COLO668 (cell line): ENCODE data around the gene LARGE1.
"Not testable (repeated sequence)": the region's sequence is repeated elsewhere in the genome, so short reads cannot be mapped to it uniquely, and the experiment has no call there.

Experiments used
- DNase-seq: peaks from one replicate; lab custom pipeline; 2025; ENCODE audit not compliant: unreplicated experiment; lab: John Stamatoyannopoulos, UW

LARGE1 gene

DNA sequence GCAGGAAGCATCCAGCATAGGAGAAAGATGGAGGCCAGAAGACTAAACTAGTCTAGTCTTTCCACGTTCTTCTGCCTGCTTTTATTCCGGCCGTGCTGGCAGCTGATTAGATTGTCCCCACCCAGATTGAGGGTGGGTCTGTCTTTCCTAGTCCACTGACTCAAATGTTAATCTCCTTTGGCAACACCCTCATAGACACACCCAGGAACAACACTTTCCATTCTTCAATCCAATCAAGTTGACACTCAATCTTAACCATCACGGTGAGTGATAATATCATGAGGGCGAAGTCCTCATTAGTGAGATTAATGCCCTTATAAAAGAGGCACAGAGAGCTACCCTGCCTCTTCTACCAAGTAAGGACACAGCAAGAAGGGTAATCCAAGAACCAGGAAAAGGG lies 424.2 kb downstream of the LARGE1 start:
- no peak for DNase-seq

GRCh38 chr22:33493476-33494205 lies 426.6 kb downstream of the LARGE1 start:
- no peak for DNase-seq

GRCh38 chr22:33492210-33492651 lies 428.0 kb downstream of the LARGE1 start:
- no peak for DNase-seq

DNA sequence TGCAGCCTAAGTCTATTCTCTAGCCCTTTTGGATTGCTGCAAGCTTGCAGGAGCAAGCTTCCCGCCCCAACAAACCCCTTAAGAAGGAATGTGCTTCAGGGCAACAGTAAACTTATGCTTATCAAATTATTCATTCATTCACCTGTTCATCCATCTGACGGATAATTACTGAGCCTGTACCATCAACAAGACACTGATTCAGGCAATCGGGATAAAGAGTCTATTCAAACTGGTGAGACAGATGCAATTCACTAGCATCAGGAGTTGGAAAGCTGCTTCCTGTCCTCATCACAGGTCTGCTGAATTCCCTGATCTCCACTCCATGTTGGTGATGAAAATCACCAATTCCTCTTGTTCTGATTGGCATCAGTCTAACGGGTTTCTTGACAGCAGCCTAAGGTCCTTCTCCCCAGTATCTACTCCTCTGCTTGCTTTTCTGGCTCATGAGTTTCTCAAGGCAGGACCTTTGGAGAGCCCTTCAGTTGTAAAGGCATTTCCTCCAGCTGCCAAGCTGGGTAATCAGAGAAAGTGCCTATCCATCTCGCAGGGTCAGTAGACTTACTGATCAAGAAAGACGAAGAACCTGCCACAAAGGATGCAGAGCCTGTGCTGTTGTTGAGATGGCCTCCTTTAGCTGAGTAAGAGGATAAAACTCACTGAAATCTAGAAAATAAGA lies 433.1 kb downstream of the LARGE1 start:
- DNase-seq, result no peak

DNA sequence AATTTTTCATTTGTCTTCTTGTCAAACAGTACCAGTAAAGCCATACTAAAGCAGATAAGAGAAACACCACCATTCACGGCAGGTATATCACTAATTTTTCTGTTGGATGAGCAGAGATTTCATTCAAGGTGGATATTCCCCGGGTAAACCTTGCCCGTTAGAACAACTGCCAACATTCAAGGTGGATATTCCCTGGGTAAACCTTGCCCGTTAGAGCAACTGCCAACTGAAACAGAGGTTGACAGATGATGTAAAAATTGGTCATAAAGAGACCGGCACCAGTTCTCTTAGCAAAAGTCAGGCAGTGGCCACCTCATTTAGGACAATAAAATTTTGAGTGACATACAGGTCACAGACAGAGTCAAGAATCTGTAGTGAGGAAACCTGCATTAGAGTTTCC lies 438.7 kb downstream of the LARGE1 start:
- DNase-seq, result no peak

- DNase-seq, result no peak
Measured at GRCh38 chr22:33477120-33478111, 442.9 kb downstream of the LARGE1 start.

DNA sequence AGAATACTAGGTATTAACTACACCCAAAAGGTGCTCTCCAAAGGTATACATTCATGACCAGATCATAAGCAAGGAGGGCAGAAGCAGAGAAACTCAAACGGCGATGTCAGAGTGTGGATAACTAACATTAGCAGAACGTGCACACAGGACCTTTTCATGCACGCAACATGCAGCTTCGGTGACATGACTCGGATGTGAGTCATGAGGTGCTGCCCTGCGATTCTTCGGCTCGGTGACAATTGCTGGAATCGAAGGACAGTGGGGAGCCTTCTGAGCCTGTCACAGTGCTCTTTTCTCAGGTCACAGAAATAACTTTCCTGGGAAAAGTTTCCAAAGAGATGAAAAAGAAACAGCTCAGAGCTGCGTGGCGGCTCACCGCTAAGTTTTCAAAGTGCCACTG lies 443.6 kb downstream of the LARGE1 start:
- DNase-seq, result no peak

DNA sequence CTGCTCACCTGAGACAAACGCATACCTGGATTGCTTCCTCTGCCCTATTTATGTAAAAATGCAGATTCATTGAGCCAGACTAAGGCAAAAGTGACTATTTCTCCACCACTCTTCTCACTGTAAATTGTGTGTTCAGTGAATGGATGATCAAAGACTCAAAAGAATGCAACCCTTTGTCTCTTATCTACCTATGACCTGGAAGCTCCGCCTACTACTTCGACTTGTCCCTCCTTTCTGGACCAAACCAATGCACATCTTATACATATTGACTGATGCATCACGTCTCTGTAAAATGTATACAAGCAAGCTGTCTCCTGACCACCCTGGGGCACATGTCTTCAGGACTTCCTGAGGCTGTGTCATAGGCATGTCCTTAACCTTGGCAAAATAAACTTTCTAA lies 444.1 kb downstream of the LARGE1 start:
- DNase-seq, result no peak

- DNase-seq, result no peak
Measured at GRCh38 chr22:33474587-33474986, 445.7 kb downstream of the LARGE1 start.

DNA sequence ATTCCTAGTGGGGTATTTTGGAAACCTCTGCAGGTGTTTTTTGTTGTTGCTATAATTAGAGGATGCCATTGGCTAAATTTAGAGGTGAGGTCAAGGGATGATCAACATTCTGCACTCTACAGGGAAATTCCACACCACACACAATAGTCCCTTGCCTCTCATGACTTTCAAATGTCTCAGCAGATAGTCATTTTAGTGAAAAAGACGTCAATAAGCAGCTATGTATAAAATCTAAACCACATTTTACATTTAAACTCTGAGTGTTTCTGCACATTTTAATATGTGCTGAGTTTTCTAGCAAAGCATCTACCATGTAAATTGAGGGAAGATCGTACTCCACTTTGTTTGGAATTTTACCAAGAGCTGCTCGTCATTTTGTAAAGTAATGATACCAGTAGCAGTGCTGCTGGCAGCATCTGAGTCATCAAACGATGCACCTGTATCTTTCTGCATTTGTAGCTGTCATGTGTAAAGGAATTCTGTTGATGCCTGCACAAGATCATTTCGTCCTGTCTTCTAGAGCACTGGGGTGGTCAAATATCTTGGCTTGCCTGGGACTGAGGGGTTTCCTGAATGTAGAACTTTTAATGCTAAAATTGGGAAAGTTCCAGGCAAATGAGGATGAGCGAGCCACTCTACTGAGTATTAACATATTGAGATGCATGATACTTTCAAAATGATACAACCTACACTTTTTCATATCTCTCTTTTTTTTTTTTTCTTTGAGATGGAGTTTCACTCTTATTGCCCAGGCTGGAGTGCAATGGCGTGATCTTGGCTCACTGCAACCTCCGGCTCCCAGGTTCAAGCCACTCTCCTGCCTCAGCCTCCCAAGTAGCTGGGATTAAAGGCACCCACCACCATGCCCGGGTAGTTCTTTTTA lies 447.6 kb downstream of the LARGE1 start:
- DNase-seq, result no peak

DNA sequence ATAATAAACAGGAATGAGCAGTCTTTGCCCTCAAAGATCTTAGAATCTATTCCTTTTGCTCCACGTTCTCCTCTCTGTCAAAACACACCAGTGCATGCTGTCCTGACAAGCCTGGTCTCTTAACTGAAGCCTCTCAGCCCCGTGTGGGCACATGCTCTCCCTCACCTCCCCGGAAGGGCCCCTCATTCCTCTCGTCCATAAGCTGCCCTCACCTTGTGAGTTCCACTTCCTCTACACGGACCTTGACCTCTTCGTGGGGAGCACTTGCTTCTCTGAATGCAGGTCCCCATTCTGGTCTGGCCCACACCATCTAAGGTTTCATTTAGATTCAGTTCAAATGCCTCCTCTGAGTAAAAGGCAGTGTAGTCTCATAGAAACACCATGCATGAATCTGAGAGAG lies 449.8 kb downstream of the LARGE1 start:
- no peak for DNase-seq

- no peak for DNase-seq
Measured at GRCh38 chr22:33467620-33468095, 452.6 kb downstream of the LARGE1 start.

- no peak for DNase-seq
Measured at GRCh38 chr22:33467080-33467479, 453.2 kb downstream of the LARGE1 start.

DNA sequence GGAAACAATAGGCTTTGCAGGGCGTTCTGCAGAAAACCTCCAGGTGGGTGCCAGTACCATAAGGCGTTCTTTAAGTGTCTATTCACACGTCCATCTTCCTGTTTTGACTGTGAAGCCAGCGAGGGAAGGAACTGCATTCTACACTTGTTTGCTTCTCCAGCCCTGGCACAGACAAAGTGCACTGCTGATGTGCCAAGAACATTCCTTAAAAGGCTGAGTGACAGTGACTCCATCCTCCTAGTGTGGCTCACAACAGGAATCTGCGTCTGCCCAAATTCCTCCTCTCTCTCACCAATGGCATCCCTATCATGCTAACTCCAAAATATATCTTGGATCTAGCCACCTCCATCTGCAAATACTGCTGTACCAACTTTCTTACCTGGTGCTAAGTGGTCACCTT lies 454.7 kb downstream of the LARGE1 start:
- no peak for DNase-seq

DNA sequence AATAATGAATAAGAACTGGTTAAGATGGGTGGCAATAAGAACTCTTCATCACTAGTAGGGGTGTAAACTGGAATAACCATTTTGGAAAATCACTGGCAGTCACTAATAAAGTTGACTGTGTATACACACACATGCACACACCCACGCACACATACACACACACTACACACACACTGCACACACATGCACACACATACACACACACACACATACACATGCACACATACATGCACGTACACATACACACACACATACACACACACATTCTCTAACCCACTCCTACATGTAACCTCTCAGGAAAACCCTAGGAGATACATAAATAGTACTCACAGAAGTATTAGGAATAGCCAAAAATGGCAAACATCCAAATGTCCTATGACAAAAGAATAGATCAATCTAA lies 455.6 kb downstream of the LARGE1 start:
- no peak for DNase-seq

- DNase-seq, result no peak
Measured at GRCh38 chr22:33461698-33462434, 458.4 kb downstream of the LARGE1 start.

DNA sequence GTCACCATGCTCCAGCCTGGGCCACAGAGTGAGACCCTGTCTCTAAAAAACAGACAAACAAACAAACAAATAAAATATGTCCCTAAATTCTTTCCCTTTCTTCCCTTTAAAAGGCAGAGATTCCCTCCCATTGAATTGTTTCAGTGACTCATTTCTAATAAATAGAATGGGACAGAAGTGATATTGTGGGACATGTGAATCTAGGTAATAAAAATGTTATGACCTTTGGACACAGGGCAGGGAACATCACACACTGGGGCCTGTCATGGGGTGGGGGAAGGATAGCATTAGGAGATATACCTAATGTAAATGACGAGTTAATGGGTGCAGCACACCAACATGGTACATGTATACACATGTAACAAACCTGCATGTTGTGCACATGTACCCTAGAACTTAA lies 459.0 kb downstream of the LARGE1 start:
- not testable (repeated sequence) for DNase-seq

DNA sequence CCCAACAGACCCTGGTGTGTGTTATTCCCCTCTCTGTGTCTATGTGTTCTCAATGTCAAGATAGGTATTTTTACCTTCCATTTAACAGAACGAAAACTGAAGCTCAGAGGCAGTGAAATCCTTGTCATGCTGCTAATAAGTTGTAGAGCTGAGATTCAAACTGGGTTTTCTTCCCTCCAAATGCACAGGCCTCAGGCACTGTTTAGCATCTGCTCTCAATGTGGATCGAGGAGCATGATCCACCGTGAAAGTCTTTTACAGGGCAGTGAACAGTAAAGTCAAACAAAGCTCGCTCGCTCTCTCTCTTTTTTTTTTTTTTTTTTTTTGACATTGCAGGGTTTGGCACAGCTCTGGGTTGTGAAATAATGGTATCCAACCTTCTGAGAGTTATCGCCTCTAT lies 461.1 kb downstream of the LARGE1 start:
- DNase-seq, result no peak

- no peak for DNase-seq
Measured at GRCh38 chr22:33456511-33456910, 463.8 kb downstream of the LARGE1 start.

GRCh38 chr22:33455036-33455435 lies 465.2 kb downstream of the LARGE1 start:
- DNase-seq, result no peak
